ENCODE measurements around the gene NUTM2A.
"Not testable (repeated sequence)": the region's sequence is repeated elsewhere in the genome, so short reads cannot be mapped to it uniquely, and the experiment has no call there.

GRCh38 chr10:87248818-87249353 lies 23.6 kb downstream of the NUTM2A start:
- TF ChIP-seq FOXP1 (CRISPR knock-in tag; IDR thresholded peaks at IDR 0.05); ZNF766 (CRISPR knock-in tag; conservative IDR thresholded peaks at IDR 0.05); TAF7 (tag; IDR thresholded peaks at IDR 0.05); EZH2 (IDR thresholded peaks at IDR 0.05; ENCODE audit: borderline replicate concordance, low read depth, low read length); NFE2L1 (tag; IDR thresholded peaks at IDR 0.05; ENCODE audit: borderline replicate concordance, low read depth); FOXK1 (CRISPR knock-in tag; IDR thresholded peaks at IDR 0.05; ENCODE audit: borderline replicate concordance); ZNF274 (IDR thresholded peaks at IDR 0.05; ENCODE audit: borderline replicate concordance, low read depth, low read length); EHMT2 (IDR thresholded peaks at IDR 0.05): not testable (repeated sequence)

All from K562 (cell line).